ENCODE results near the gene CALCOCO2. TPM values are rescaled to one million over a fixed set of nuclear protein-coding genes. Genes with fewer than 3 reads are reported as not detected.

Gene CALCOCO2
- total and polyA plus RNA-seq, 4 donors: 23.0 to 64.9 (median 44.0) TPM

- 21% methylated on average over 4 of the region's 4 CpGs for WGBS
- TF ChIP-seq MAX (IDR thresholded peaks at IDR 0.05) (no peak), RAD21 (IDR thresholded peaks at IDR 0.05) (no peak)
Observed at GRCh38 chr17:48809182-48809581, 21.7 kb upstream of the CALCOCO2 start.

GRCh38 chr17:48812001-48812400 is 18.8 kb upstream of the CALCOCO2 start:
- no peak overlapping the region for H3K4me3 ChIP-seq (ENCODE audit: low read depth in 1 of 3, low read length in 3 of 3)
- peaks cover 2 to 8% (median 4%) of the 10 kb centered on the region in 4 donors for H3K4me1 ChIP-seq (ENCODE audit: control insufficient read depth in 4 of 4, insufficient read depth in 4 of 4, low read length in 3 of 4)
- 87% methylated on average over 3 of the region's 3 CpGs for WGBS
- H3K9me3 ChIP-seq (ENCODE audit: control insufficient read depth in 4 of 4, low read length in 3 of 4): no peaks in the 10 kb centered on the region
- H3K36me3 ChIP-seq (ENCODE audit: control insufficient read depth in 4 of 4, insufficient read depth in 3 of 4, low read depth in 1 of 4, low read length in 3 of 4): no peaks in the 10 kb centered on the region
- TF ChIP-seq FOXA1 (IDR thresholded peaks at IDR 0.05) (no peak), TAF1 (conservative IDR thresholded peaks at IDR 0.05) (no peak), HNF4A (conservative IDR thresholded peaks at IDR 0.05) (no peak), NR2F2 (IDR thresholded peaks at IDR 0.05) (no peak), ATF3 (IDR thresholded peaks at IDR 0.05) (no peak), RAD21 (IDR thresholded peaks at IDR 0.05) (no peak), EGR1 (IDR thresholded peaks at IDR 0.05; ENCODE audit: low read depth in 2 of 2) (no peak), CTCF (IDR thresholded peaks at IDR 0.05; ENCODE audit: low read depth, low read length, missing input control) (no peak), MAX (IDR thresholded peaks at IDR 0.05) (no peak), ZBTB33 (IDR thresholded peaks at IDR 0.05) (no peak), SP1 (IDR thresholded peaks at IDR 0.05) (no peak), YY1 (IDR thresholded peaks at IDR 0.05) (no peak), HNF4G (IDR thresholded peaks at IDR 0.05) (no peak), JUND (IDR thresholded peaks at IDR 0.05) (no peak)
- no peaks in the 10 kb centered on the region for H3K27me3 ChIP-seq (ENCODE audit: control insufficient read depth in 4 of 4, insufficient read depth in 4 of 4, low read length in 3 of 4)
- no peak overlapping the region for H3K9ac ChIP-seq (ENCODE audit: low read depth in 1 of 2, low read length in 2 of 2)
- H3K27ac ChIP-seq (ENCODE audit: low read depth in 1 of 2, low read length in 2 of 2): no peak overlapping the region
- DNase-seq (ENCODE audit: low spot score): no peak

More at GRCh38 chr17:48809182-48809581, 21.7 kb upstream of the CALCOCO2 start:
- Histone ChIP-seq H3K4me1 (ENCODE audit: control insufficient read depth in 4 of 4, insufficient read depth in 4 of 4, low read length in 3 of 4) (peaks cover 0 to 5% (median 2%) of the 10 kb centered on the region in 4 donors), H3K27me3 (ENCODE audit: control insufficient read depth in 4 of 4, insufficient read depth in 4 of 4, low read length in 3 of 4) (no peaks in the 10 kb centered on the region), H3K4me3 (ENCODE audit: low read depth in 1 of 3, low read length in 3 of 3) (no peak overlapping the region), H3K9me3 (ENCODE audit: control insufficient read depth in 4 of 4, low read length in 3 of 4) (no peaks in the 10 kb centered on the region), H3K36me3 (ENCODE audit: control insufficient read depth in 4 of 4, insufficient read depth in 3 of 4, low read depth in 1 of 4, low read length in 3 of 4) (no peaks in the 10 kb centered on the region), H3K9ac (ENCODE audit: low read depth in 1 of 2, low read length in 2 of 2) (no peak overlapping the region), H3K27ac (ENCODE audit: low read depth in 1 of 2, low read length in 2 of 2) (no peak overlapping the region)
- no peak for DNase-seq (ENCODE audit: low spot score)

- H3K27me3 ChIP-seq (ENCODE audit: control insufficient read depth in 4 of 4, insufficient read depth in 4 of 4, low read length in 3 of 4): no peaks in the 10 kb centered on the region
- H3K4me3 ChIP-seq (ENCODE audit: low read depth in 1 of 3, low read length in 3 of 3): no peak overlapping the region
- H3K9me3 ChIP-seq (ENCODE audit: control insufficient read depth in 4 of 4, low read length in 3 of 4): no peaks in the 10 kb centered on the region
- H3K4me1 ChIP-seq (ENCODE audit: control insufficient read depth in 4 of 4, insufficient read depth in 4 of 4, low read length in 3 of 4): peaks cover 0 to 15% (median 9%) of the 10 kb centered on the region in 4 donors
- H3K9ac ChIP-seq (ENCODE audit: low read depth in 1 of 2, low read length in 2 of 2): no peak overlapping the region
- TF ChIP-seq MAX (IDR thresholded peaks at IDR 0.05) (no peak), EGR1 (IDR thresholded peaks at IDR 0.05; ENCODE audit: low read depth in 2 of 2) (no peak), FOXA2 (IDR thresholded peaks at IDR 0.05) (no peak), GABPA (IDR thresholded peaks at IDR 0.05 in 1 of 2, conservative IDR thresholded peaks at IDR 0.05 in 1 of 2) (no peak), NR2F2 (IDR thresholded peaks at IDR 0.05) (no peak), FOXA1 (IDR thresholded peaks at IDR 0.05) (no peak), CTCF (IDR thresholded peaks at IDR 0.05; ENCODE audit: low read depth, low read length, missing input control) (peak; percentile 76), RXRA (IDR thresholded peaks at IDR 0.05) (no peak), SP1 (IDR thresholded peaks at IDR 0.05) (no peak), JUND (IDR thresholded peaks at IDR 0.05) (no peak), TAF1 (conservative IDR thresholded peaks at IDR 0.05) (no peak), HNF4A (conservative IDR thresholded peaks at IDR 0.05) (peak in 1 of 2 donors; percentile 30), RAD21 (IDR thresholded peaks at IDR 0.05) (peak; percentile 79 to 86)
- 25% methylated on average over 7 of the region's 7 CpGs for WGBS
- H3K36me3 ChIP-seq (ENCODE audit: control insufficient read depth in 4 of 4, insufficient read depth in 3 of 4, low read depth in 1 of 4, low read length in 3 of 4): no peaks in the 10 kb centered on the region
- no peak overlapping the region for H3K27ac ChIP-seq (ENCODE audit: low read depth in 1 of 2, low read length in 2 of 2)
- peak; percentile 66 for DNase-seq (ENCODE audit: low spot score)
Observed at GRCh38 chr17:48814504-48814903, 16.3 kb upstream of the CALCOCO2 start.

Data from liver (tissue), 9 donors.